Stimulated activated CD8-positive, alpha-beta memory T cell treated with anti-CD3 and anti-CD28 coated beads, Interleukin-12 subunit alpha, Interleukin-12 subunit beta, amount 100 ng/mL, for 1 hour (primary cell): ENCODE data around the gene PSKH1.
"Not testable (repeated sequence)": the region's sequence is repeated elsewhere in the genome, so short reads cannot be mapped to it uniquely, and the experiment has no call there.

ENCODE experiments used
- DNase-seq: peaks from one replicate; pipeline ENCODE4 v3.0.0-alpha.2; 2020; ENCODE audit warnings: low read depth

Gene PSKH1

GRCh38 chr16:67961551-67961957, 68.5 kb downstream of the PSKH1 start:
- DNase-seq, result no peak

GRCh38 chr16:67962135-67962534, 69.1 kb downstream of the PSKH1 start:
- DNase-seq, result no peak

GRCh38 chr16:67963292-67963661, 70.2 kb downstream of the PSKH1 start:
- DNase-seq, result no peak

- DNase-seq, result no peak
Measured at GRCh38 chr16:67963662-67964321, 70.7 kb downstream of the PSKH1 start.

- DNase-seq, result no peak
Measured at GRCh38 chr16:67964477-67965131, 71.5 kb downstream of the PSKH1 start.

GRCh38 chr16:67965668-67966548, 72.9 kb downstream of the PSKH1 start:
- DNase-seq, result no peak

GRCh38 chr16:67966549-67967182, 73.6 kb downstream of the PSKH1 start:
- no peak for DNase-seq

- no peak for DNase-seq
Measured at GRCh38 chr16:67967183-67967957, 74.3 kb downstream of the PSKH1 start.

- no peak for DNase-seq
Measured at GRCh38 chr16:67967958-67968399, 74.9 kb downstream of the PSKH1 start.

GRCh38 chr16:67968400-67969253, 75.6 kb downstream of the PSKH1 start, which contains the start of gene SLC12A4:
TSS of gene SLC12A4 (minus strand) at chr16:67968637. CDS start at chr16:67968553, 84 bp downstream.
- peak; percentile 66 for DNase-seq

- DNase-seq, result no peak
Measured at GRCh38 chr16:67969254-67970039, 76.4 kb downstream of the PSKH1 start.

GRCh38 chr16:67971111-67971510, 78.1 kb downstream of the PSKH1 start:
- DNase-seq, result no peak

- not testable (repeated sequence) for DNase-seq
Measured at GRCh38 chr16:67972285-67972684, 79.2 kb downstream of the PSKH1 start.

- no peak for DNase-seq
Measured at GRCh38 chr16:67975321-67976105, 82.5 kb downstream of the PSKH1 start.

GRCh38 chr16:67976205-67976604, 83.2 kb downstream of the PSKH1 start:
- no peak for DNase-seq

- no peak for DNase-seq
Measured at GRCh38 chr16:67977005-67977404, 84.0 kb downstream of the PSKH1 start.

GRCh38 chr16:67977469-67978227, 84.6 kb downstream of the PSKH1 start:
- DNase-seq, result no peak
